ENCODE results near the gene TAAR8. TPM values are rescaled to one million over a fixed set of nuclear protein-coding genes. Genes with fewer than 3 reads are reported as not detected.
"Not testable (repeated sequence)": the region's sequence is repeated elsewhere in the genome, so short reads cannot be mapped to it uniquely, and the experiment has no call there.

TAAR8 gene
- total RNA-seq, result not detected
- long read RNA-seq, result 0 reads

GRCh38 chr6:132552372-132552771 lies at the start of gene TAAR8:
Gene TAAR8 (plus strand): TSS chr6:132552672. CDS start chr6:132552693, 21 bp downstream.
- intact Hi-C loops (cut with DNase I, micrococcal nuclease), result no loop called here
- no peak for ATAC-seq
- no peak for DNase-seq

- peak; percentile 51 for ATAC-seq
- no peak for DNase-seq
- intact Hi-C loops (cut with DNase I, micrococcal nuclease), result no loop called here
Observed at GRCh38 chr6:132504757-132505156, 47.7 kb upstream of the TAAR8 start.

- no peak for ATAC-seq
- intact Hi-C loops (cut with DNase I, micrococcal nuclease), result no loop called here
Observed at GRCh38 chr6:132505158-132505557, 47.3 kb upstream of the TAAR8 start.

GRCh38 chr6:132506461-132506860 lies 46.0 kb upstream of the TAAR8 start:
- DNase-seq (no peak), ATAC-seq (no peak)
- intact Hi-C loops (cut with DNase I, micrococcal nuclease), result no loop called here

More at GRCh38 chr6:132505158-132505557, 47.3 kb upstream of the TAAR8 start:
- no peak for DNase-seq

GRCh38 chr6:132506869-132507808 lies 45.3 kb upstream of the TAAR8 start:
- intact Hi-C loops (cut with DNase I, micrococcal nuclease), result no loop called here
- no peak for DNase-seq
- peak; percentile 40 for ATAC-seq

GRCh38 chr6:132511210-132511830 lies 41.2 kb upstream of the TAAR8 start:
- intact Hi-C loops (cut with DNase I, micrococcal nuclease), result no loop called here
- DNase-seq (no peak), ATAC-seq (no peak)

GRCh38 chr6:132511831-132512220 lies 40.6 kb upstream of the TAAR8 start:
- DNase-seq (no peak), ATAC-seq (no peak)
- intact Hi-C loops (cut with DNase I, micrococcal nuclease), result no loop called here

GRCh38 chr6:132512342-132512637 lies 40.2 kb upstream of the TAAR8 start:
- intact Hi-C loops (cut with DNase I, micrococcal nuclease), result no loop called here
- no peak for DNase-seq
- no peak for ATAC-seq

- DNase-seq, result peak; percentile 89 to 91
- ATAC-seq, result peak; percentile 94
- intact Hi-C loops (cut with DNase I, micrococcal nuclease), result no loop called here
Observed at GRCh38 chr6:132512638-132513632, 39.5 kb upstream of the TAAR8 start, which contains the start of gene STX7. Gene STX7 (minus strand): TSS chr6:132513116. CDS start chr6:132503530, 9,586 bp downstream.

- intact Hi-C loops (cut with DNase I, micrococcal nuclease), result no loop called here
- DNase-seq (no peak), ATAC-seq (no peak)
Observed at GRCh38 chr6:132513831-132514545, 38.5 kb upstream of the TAAR8 start.

- ATAC-seq (no peak), DNase-seq (no peak)
- intact Hi-C loops (cut with DNase I, micrococcal nuclease), result no loop called here
Observed at GRCh38 chr6:132515386-132515785, 37.1 kb upstream of the TAAR8 start.

- no peak for DNase-seq
- ATAC-seq, result no peak
- intact Hi-C loops (cut with DNase I, micrococcal nuclease), result no loop called here
Observed at GRCh38 chr6:132520953-132521352, 31.5 kb upstream of the TAAR8 start.

- no peak for ATAC-seq
- intact Hi-C loops (cut with DNase I, micrococcal nuclease), result no loop called here
Observed at GRCh38 chr6:132524646-132525045, 27.8 kb upstream of the TAAR8 start.

GRCh38 chr6:132525866-132526265 lies 26.6 kb upstream of the TAAR8 start:
- DNase-seq (no peak), ATAC-seq (no peak)
- intact Hi-C loops (cut with DNase I, micrococcal nuclease), result no loop called here

More at GRCh38 chr6:132524646-132525045, 27.8 kb upstream of the TAAR8 start:
- no peak for DNase-seq

- no peak for ATAC-seq
- intact Hi-C loops (cut with DNase I, micrococcal nuclease), result no loop called here
- no peak for DNase-seq
Observed at GRCh38 chr6:132526461-132526860, 26.0 kb upstream of the TAAR8 start.

GRCh38 chr6:132527791-132528190 lies 24.7 kb upstream of the TAAR8 start:
- DNase-seq (no peak), ATAC-seq (peak; percentile 58)
- intact Hi-C loops (cut with DNase I, micrococcal nuclease), result no loop called here

- peak; percentile 39 to 47 for DNase-seq
- ATAC-seq, result peak; percentile 79
- intact Hi-C loops (cut with DNase I, micrococcal nuclease), result no loop called here
Observed at GRCh38 chr6:132530293-132530974, 22.0 kb upstream of the TAAR8 start.

- ATAC-seq; intact Hi-C loops (cut with DNase I, micrococcal nuclease); DNase-seq: not testable (repeated sequence)
Observed at GRCh38 chr6:132534546-132534945, 17.9 kb upstream of the TAAR8 start.

Data from left colon (tissue), 2 donors.